Stimulated activated CD8-positive, alpha-beta memory T cell treated with anti-CD3 and anti-CD28 coated beads, Interleukin-12 subunit alpha, Interleukin-12 subunit beta, amount 100 ng/mL, for 24 hours (primary cell): Measurements from ENCODE around the gene ATXN7L3B.

ENCODE experiments used
- DNase-seq: peaks from one replicate; pipeline ENCODE4 v3.0.0-alpha.2; 2020; ENCODE audit errors: extremely low read depth

The ATXN7L3B gene

GRCh38 chr12:74551291-74551690 lies 13.7 kb downstream of the ATXN7L3B start:
- no peak for DNase-seq

GRCh38 chr12:74552201-74552600 lies 14.6 kb downstream of the ATXN7L3B start:
- DNase-seq: no peak

DNA sequence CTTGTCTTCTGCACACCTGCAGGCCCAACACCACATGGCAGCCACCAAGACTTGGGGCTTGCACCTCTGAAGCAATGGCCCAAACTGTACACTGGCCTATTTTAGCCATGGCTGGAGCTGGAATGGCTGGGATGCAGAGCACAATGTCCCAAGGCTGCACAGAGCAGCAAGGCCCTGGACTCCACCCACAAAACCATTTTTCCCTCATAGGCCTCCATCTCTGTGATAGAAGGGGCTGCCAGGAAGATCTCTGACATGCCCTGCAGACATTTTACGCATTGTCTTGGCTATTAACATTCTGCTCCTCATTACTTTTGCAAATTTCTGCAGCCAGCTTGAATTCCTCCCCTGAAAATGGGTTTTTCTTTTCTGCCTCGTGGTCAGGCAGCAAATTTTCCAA lies 22.1 kb downstream of the ATXN7L3B start:
- no peak for DNase-seq

DNA sequence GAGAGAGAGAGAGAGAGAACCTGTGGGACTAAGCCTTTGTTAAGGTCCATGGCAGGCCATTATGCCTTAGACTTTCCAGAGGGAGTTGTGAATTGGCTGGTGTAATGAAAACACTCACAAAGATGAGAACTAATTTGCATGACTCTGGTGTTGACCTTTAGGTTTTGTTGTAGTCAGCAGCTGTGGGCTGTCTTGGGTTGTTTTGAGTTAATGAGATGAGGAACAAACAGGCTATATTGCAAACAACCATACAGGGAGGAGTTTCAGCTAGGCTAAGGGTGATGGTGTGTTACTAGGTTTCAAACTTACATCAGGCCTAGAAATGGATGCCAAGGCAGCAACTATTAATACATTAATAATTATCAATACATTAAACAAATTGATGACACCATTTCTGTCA lies 26.3 kb downstream of the ATXN7L3B start:
- DNase-seq: no peak

DNA sequence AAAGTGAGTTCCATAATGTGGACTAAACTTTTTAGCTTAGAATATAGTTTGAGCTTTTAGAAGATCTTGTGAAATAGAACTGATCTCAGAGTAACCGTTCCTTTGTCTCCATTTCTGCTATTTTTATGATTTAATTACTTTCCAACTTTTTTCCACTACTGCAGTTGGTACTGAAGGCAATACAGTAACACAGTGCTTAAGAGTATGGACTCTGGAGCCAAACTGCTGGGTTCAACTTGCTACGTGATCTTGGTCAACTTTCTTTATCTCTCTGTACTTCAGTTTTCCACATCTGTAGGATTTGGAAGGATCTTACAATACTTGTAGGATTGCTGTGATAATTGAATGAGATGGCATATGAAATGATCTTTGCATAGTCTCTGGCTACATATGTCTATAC lies 40.9 kb downstream of the ATXN7L3B start:
- DNase-seq: no peak

- DNase-seq: no peak
Observed at GRCh38 chr12:74579446-74579845, 41.8 kb downstream of the ATXN7L3B start.

- no peak for DNase-seq
Observed at GRCh38 chr12:74579981-74580380, 42.3 kb downstream of the ATXN7L3B start.

DNA sequence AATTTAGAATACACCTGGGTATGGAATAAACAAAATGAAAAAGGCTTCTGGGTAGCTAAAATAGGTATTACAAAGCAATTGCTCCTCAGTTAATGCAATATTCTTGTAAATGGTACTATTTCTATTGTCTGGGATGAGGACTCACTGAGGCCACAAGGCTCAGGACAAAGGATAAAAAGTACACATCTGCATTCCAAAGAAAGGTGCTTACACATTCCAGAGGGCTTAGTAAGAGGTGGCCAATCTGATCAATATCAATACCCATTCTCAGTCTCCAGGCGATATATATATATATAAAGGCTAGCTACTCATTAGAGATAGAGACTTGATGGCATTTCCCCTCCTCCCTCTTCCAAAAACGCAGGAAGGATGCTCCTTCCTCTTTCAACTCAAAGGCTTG lies 43.8 kb downstream of the ATXN7L3B start:
- no peak for DNase-seq

DNA sequence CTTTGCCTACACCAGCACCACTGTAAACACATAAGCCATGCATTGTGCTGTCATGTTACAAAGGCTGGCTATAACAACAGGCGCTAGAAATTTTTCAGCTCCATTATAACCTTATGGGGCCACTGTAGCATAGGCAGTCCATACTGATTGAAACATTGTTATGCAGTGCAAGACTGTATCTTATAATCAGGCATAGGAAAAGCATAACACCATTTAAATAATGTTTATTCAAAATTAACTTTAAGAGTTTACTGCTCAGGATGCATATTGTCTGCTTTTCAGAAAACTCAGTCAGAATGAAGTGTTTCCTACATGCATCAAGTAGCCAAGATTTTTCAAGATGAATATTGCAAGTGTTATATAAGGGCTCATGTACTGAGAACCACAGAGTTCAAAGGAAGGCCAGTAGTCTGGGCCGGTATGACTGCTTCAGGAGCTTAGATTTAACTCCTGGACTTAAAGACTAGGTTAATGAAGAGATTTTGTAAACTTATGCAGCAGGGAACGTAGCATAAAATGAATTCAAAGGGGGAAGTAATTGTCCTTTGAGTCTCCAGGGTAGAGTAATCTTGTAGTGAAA lies 46.9 kb downstream of the ATXN7L3B start:
- no peak for DNase-seq

DNA sequence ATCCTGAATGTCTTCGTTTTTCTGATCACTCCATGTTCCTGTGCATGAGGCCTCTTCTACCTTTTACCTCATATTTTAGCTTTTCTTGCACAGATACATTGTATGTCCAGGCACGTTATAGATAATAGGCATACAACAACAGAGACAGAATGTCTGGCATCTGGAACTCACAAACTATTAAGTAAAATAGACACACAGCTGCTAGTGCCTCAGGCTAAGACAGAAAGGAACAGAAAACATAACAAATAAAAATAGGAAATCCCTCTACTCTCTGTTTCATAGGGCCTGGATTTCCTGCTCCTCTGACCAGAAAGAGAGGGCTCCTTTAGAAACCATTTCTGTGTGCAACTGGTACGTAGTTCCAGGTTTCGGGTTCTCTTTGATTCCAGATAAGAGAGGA lies 48.6 kb downstream of the ATXN7L3B start:
- no peak for DNase-seq
